Measurements from ENCODE around the gene TEDC1. TPM values are rescaled to one million over a fixed set of nuclear protein-coding genes. Genes with fewer than 3 reads are reported as not detected.

The TEDC1 gene
- total RNA-seq, 2 donors from 2014 or later: 1.6 to 12.2 TPM

- Histone ChIP-seq H3K4me3 (peak overlapping the region in 1 of 2 donors; percentile 37), H3K27ac (peak overlapping the region in 3 of 4 donors; percentile 25 to 67 (median 65)), H3K4me1 (peaks cover 27% of the 10 kb centered on the region), H3K27me3 (no peaks in the 10 kb centered on the region), H3K9me3 (no peaks in the 10 kb centered on the region), H3K36me3 (replicated peaks in 1 of 2; ENCODE audit: insufficient read depth in 1 of 2, low read depth in 2 of 2) (no peaks in the 10 kb centered on the region)
- peak; percentile 79 for ATAC-seq
- peak in 2 of 3 donors; percentile 52 to 63 for TF ChIP-seq POLR2A (IDR thresholded peaks at IDR 0.05)
- peak; percentile 80 to 96 (median 89) for TF ChIP-seq CTCF (IDR thresholded peaks at IDR 0.05)
- whole genome bisulfite sequencing, 2 donors: 3 to 13% methylated on average over 11 to 54 of the region's 67 CpGs
- DNase-seq: peak; percentile 79 to 86 (median 82)
- intact Hi-C loops (cut with DNase I): no loop called here
These were observed 37.0 kb downstream of the TEDC1 start for GRCh38 chr14:105527826-105528585.

DNA sequence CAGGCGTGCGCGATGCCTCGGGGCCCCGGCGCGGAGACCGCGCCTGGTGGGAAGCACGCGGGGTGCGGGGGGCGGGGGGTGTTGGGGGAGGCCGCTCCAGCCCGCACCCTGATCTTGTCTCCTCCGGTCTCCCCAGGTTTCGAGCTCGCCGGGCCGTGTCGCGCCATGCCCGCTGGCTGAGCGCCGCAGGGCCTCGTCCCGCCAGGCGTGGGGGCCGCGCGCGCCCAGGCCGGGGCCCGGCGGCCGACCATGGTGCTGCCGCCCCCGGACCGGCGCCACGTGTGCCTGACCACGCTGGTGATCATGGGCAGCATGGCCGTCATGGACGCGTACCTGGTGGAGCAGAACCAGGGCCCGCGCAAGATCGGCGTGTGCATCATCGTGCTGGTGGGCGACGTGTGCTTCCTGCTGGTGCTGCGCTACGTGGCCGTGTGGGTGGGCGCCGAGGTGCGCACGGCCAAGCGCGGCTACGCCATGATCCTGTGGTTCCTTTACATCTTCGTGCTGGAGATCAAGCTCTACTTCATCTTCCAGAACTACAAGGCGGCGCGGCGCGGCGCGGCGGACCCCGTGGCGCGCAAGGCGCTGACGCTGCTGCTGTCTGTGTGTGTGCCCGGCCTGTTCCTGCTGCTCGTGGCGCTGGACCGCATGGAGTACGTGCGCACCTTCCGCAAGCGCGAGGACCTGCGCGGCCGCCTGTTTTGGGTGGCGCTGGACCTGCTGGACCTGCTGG lies 37.7 kb downstream of the TEDC1 start:
- Histone ChIP-seq H3K4me3 (no peak overlapping the region), H3K36me3 (replicated peaks in 1 of 2; ENCODE audit: insufficient read depth in 1 of 2, low read depth in 2 of 2) (no peaks in the 10 kb centered on the region), H3K27ac (no peak overlapping the region), H3K27me3 (no peaks in the 10 kb centered on the region), H3K4me1 (peaks cover 27% of the 10 kb centered on the region), H3K9me3 (no peaks in the 10 kb centered on the region)
- ATAC-seq (peak; percentile 2), DNase-seq (no peak)
- 40% methylated on average over 51 of the region's 89 CpGs; no CpG with 5 or more reads in 1 of the 2 donors for WGBS, 2 donors
- intact Hi-C loops (cut with DNase I): no loop called here
- TF ChIP-seq POLR2A (IDR thresholded peaks at IDR 0.05): no peak

DNA sequence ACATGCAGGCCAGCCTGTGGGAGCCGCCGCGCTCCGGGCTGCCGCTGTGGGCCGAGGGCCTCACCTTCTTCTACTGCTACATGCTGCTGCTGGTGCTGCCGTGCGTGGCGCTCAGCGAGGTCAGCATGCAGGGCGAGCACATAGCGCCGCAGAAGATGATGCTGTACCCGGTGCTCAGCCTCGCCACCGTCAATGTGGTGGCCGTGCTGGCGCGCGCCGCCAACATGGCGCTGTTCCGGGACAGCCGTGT lies 38.2 kb downstream of the TEDC1 start:
- no peak overlapping the region for H3K4me3 ChIP-seq
- ATAC-seq (no peak), DNase-seq (no peak)
- no peak overlapping the region for H3K27ac ChIP-seq
- 67 to 90% methylated on average over 2 to 21 of the region's 24 CpGs for WGBS, 2 donors
- peaks cover 27% of the 10 kb centered on the region for H3K4me1 ChIP-seq
- intact Hi-C loops (cut with DNase I): no loop called here
- no peaks in the 10 kb centered on the region for H3K9me3 ChIP-seq
- no peaks in the 10 kb centered on the region for H3K27me3 ChIP-seq
- TF ChIP-seq CTCF (IDR thresholded peaks at IDR 0.05): no peak
- TF ChIP-seq POLR2A (IDR thresholded peaks at IDR 0.05): no peak
- no peaks in the 10 kb centered on the region for H3K36me3 ChIP-seq (replicated peaks in 1 of 2; ENCODE audit: insufficient read depth in 1 of 2, low read depth in 2 of 2)

- H3K27me3 ChIP-seq: no peaks in the 10 kb centered on the region
These were observed 38.7 kb downstream of the TEDC1 start for GRCh38 chr14:105529569-105530284.

More at GRCh38 chr14:105529569-105530284, 38.7 kb downstream of the TEDC1 start:
- TF ChIP-seq POLR2A (IDR thresholded peaks at IDR 0.05) (no peak), CTCF (IDR thresholded peaks at IDR 0.05) (no peak)
- WGBS, 2 donors: 62 to 83% methylated on average over 31 to 53 of the region's 63 CpGs
- Histone ChIP-seq H3K4me1 (peaks cover 27% of the 10 kb centered on the region), H3K27ac (no peak overlapping the region), H3K36me3 (replicated peaks in 1 of 2; ENCODE audit: insufficient read depth in 1 of 2, low read depth in 2 of 2) (no peaks in the 10 kb centered on the region), H3K9me3 (no peaks in the 10 kb centered on the region), H3K4me3 (no peak overlapping the region)
- ATAC-seq (no peak), DNase-seq (no peak)
- intact Hi-C loops (cut with DNase I): no loop called here

Measured in body of pancreas (tissue), 4 donors.